Panc1 (cell line): ENCODE results near the gene ASB1.

Experiments
- CTCF ChIP-seq: fragments of 450-650 bp; IDR thresholded peaks from 2 replicates; pipeline ENCODE4 v1.5.1; 2017; ENCODE audit warnings: mild to moderate bottlenecking
- POLR2AphosphoS5 ChIP-seq: IDR thresholded peaks from 2 replicates; pipeline ENCODE4 v1.6.1; 2012; ENCODE audit warnings: mild to moderate bottlenecking, low read depth, low read length, moderate library complexity
- TCF7L2 ChIP-seq: IDR thresholded peaks from 2 replicates; pipeline ENCODE4 v1.6.1; 2011; ENCODE audit warnings: mild to moderate bottlenecking, low read depth, low read length, inconsistent platforms

GRCh38 chr2:238409341-238410199, 17.2 kb upstream of the ASB1 start:
- no peak for TF ChIP-seq CTCF
- TF ChIP-seq POLR2AphosphoS5: no peak
- no peak for TF ChIP-seq TCF7L2
